Measurements from ENCODE around the gene PIK3R3. TPM values are rescaled to one million over a fixed set of nuclear protein-coding genes. Genes with fewer than 3 reads are reported as not detected.

The PIK3R3 gene
- total RNA-seq, 5 donors from 2014 or later (not counting 1 experiment from before 2014, with no cell fraction given), result 0.65 to 2.3 (median 1.1) TPM

GRCh38 chr1:46148318-46148717 lies 15.9 kb upstream of the PIK3R3 start:
- DNase-seq (no peak), ATAC-seq (replicated peaks in 1 of 4) (no peak)
- no peaks in the 10 kb centered on the region for H3K9me3 ChIP-seq
- Mint-ChIP-seq H3K27me3 (no peaks in the 10 kb centered on the region), H3K9me3 (no peaks in the 10 kb centered on the region), H3K4me1 (no peaks in the 10 kb centered on the region), H3K36me3 (no peaks in the 10 kb centered on the region), H3K27ac (no peak overlapping the region), H3K4me3 (no peak overlapping the region)
- H3K27me3 ChIP-seq (replicated peaks in 1 of 2; ENCODE audit: control insufficient read depth in 2 of 2, extremely low read depth in 1 of 2, insufficient read depth in 2 of 2, low read length in 1 of 2), result no peaks in the 10 kb centered on the region
- no peak overlapping the region for H3K27ac ChIP-seq (ENCODE audit: low read length)
- H3K4me3 ChIP-seq (ENCODE audit: control insufficient read depth in 1 of 2, extremely low read depth in 1 of 2, low read length in 1 of 2), result no peak overlapping the region
- ChIA-PET POLR2A (no interaction called here), CTCF (interaction anchor here in 1 of 2 donors (0.5 kb wide), 1 partner anchor 32 kb away, joined by 3 read pairs; no protein-coding TSS in a partner anchor)
- 44% methylated on average over 1 of the region's 2 CpGs for WGBS (ENCODE audit: insufficient coverage)
- H3K4me1 ChIP-seq (ENCODE audit: control insufficient read depth in 1 of 2, extremely low read depth in 1 of 2, insufficient read depth in 2 of 2, low read length in 2 of 2), result no peaks in the 10 kb centered on the region
- H3K36me3 ChIP-seq (ENCODE audit: control insufficient read depth in 2 of 2, extremely low read depth in 1 of 2, insufficient read depth in 1 of 2, low read length in 1 of 2), result no peaks in the 10 kb centered on the region

- H3K9me3 ChIP-seq, result no peaks in the 10 kb centered on the region
- H3K4me3 ChIP-seq (ENCODE audit: control insufficient read depth in 1 of 2, extremely low read depth in 1 of 2, low read length in 1 of 2), result no peak overlapping the region
- peaks cover 0 to 9% of the 10 kb centered on the region in 2 experiments for H3K27me3 ChIP-seq (replicated peaks in 1 of 2; ENCODE audit: control insufficient read depth in 2 of 2, extremely low read depth in 1 of 2, insufficient read depth in 2 of 2, low read length in 1 of 2)
- DNase-seq, result no peak
- Mint-ChIP-seq H3K27me3 (peaks cover 9 to 30% of the 10 kb centered on the region in 2 donors), H3K36me3 (no peaks in the 10 kb centered on the region), H3K4me1 (peaks cover 10 to 12% (median 12%) of the 10 kb centered on the region in 3 donors), H3K9me3 (no peaks in the 10 kb centered on the region), H3K4me3 (no peak overlapping the region), H3K27ac (no peak overlapping the region)
- H3K4me1 ChIP-seq (ENCODE audit: control insufficient read depth in 1 of 2, extremely low read depth in 1 of 2, insufficient read depth in 2 of 2, low read length in 2 of 2), result peaks cover 0 to 7% of the 10 kb centered on the region in 2 experiments
- H3K27ac ChIP-seq (ENCODE audit: low read length), result no peak overlapping the region
- no peaks in the 10 kb centered on the region for H3K36me3 ChIP-seq (ENCODE audit: control insufficient read depth in 2 of 2, extremely low read depth in 1 of 2, insufficient read depth in 1 of 2, low read length in 1 of 2)
- ChIA-PET CTCF (no interaction called here), POLR2A (interaction anchor here (0.5 to 0.6 kb wide), 2 partner anchors 13 to 691 kb away, joined by 3 to 5 read pairs; no protein-coding TSS in a partner anchor)
- WGBS (ENCODE audit: insufficient coverage), result no CpG with 5 or more reads among the region's 3 CpGs
- no peak for ATAC-seq (replicated peaks in 1 of 4)
These were observed 5.5 kb upstream of the PIK3R3 start for GRCh38 chr1:46137916-46138315.

GRCh38 chr1:46136711-46137110 lies 4.3 kb upstream of the PIK3R3 start:
- no peak overlapping the region for H3K27ac ChIP-seq (ENCODE audit: low read length)
- H3K27me3 ChIP-seq (replicated peaks in 1 of 2; ENCODE audit: control insufficient read depth in 2 of 2, extremely low read depth in 1 of 2, insufficient read depth in 2 of 2, low read length in 1 of 2), result peaks cover 0 to 21% of the 10 kb centered on the region in 2 experiments
- POLR2A ChIA-PET, result no interaction called here
- no peak for DNase-seq
- Mint-ChIP-seq H3K4me3 (no peak overlapping the region), H3K27me3 (peaks cover 18 to 35% of the 10 kb centered on the region in 2 donors), H3K36me3 (no peaks in the 10 kb centered on the region), H3K9me3 (no peaks in the 10 kb centered on the region), H3K27ac (no peak overlapping the region), H3K4me1 (peaks cover 17 to 24% (median 20%) of the 10 kb centered on the region in 3 donors)
- H3K36me3 ChIP-seq (ENCODE audit: control insufficient read depth in 2 of 2, extremely low read depth in 1 of 2, insufficient read depth in 1 of 2, low read length in 1 of 2), result no peaks in the 10 kb centered on the region
- CTCF ChIA-PET, result no interaction called here
- no peak for ATAC-seq (replicated peaks in 1 of 4)
- peaks cover 1 to 17% of the 10 kb centered on the region in 2 experiments for H3K4me1 ChIP-seq (ENCODE audit: control insufficient read depth in 1 of 2, extremely low read depth in 1 of 2, insufficient read depth in 2 of 2, low read length in 2 of 2)
- H3K4me3 ChIP-seq (ENCODE audit: control insufficient read depth in 1 of 2, extremely low read depth in 1 of 2, low read length in 1 of 2), result no peak overlapping the region
- no peaks in the 10 kb centered on the region for H3K9me3 ChIP-seq

- no peaks in the 10 kb centered on the region for H3K36me3 Mint-ChIP-seq
- H3K9me3 ChIP-seq, result no peaks in the 10 kb centered on the region
- H3K27me3 ChIP-seq (replicated peaks in 1 of 2; ENCODE audit: control insufficient read depth in 2 of 2, extremely low read depth in 1 of 2, insufficient read depth in 2 of 2, low read length in 1 of 2), result peaks cover 0 to 21% of the 10 kb centered on the region in 2 experiments
- H3K36me3 ChIP-seq (ENCODE audit: control insufficient read depth in 2 of 2, extremely low read depth in 1 of 2, insufficient read depth in 1 of 2, low read length in 1 of 2), result no peaks in the 10 kb centered on the region
- peaks cover 26 to 38% (median 29%) of the 10 kb centered on the region in 3 donors for H3K4me1 Mint-ChIP-seq
- no peak overlapping the region for H3K27ac Mint-ChIP-seq
- 100% methylated on average over 1 of the region's 3 CpGs for WGBS (ENCODE audit: insufficient coverage)
- H3K4me3 ChIP-seq (ENCODE audit: control insufficient read depth in 1 of 2, extremely low read depth in 1 of 2, low read length in 1 of 2), result no peak overlapping the region
- H3K4me3 Mint-ChIP-seq, result no peak overlapping the region
- ChIA-PET POLR2A (no interaction called here), CTCF (no interaction called here)
- peaks cover 28 to 45% of the 10 kb centered on the region in 2 donors for H3K27me3 Mint-ChIP-seq
- H3K4me1 ChIP-seq (ENCODE audit: control insufficient read depth in 1 of 2, extremely low read depth in 1 of 2, insufficient read depth in 2 of 2, low read length in 2 of 2), result peaks cover 6 to 19% of the 10 kb centered on the region in 2 experiments
- no peak overlapping the region for H3K27ac ChIP-seq (ENCODE audit: low read length)
- no peaks in the 10 kb centered on the region for H3K9me3 Mint-ChIP-seq
- DNase-seq, result no peak
- no peak for ATAC-seq (replicated peaks in 1 of 4)
These were observed 2.4 kb upstream of the PIK3R3 start for GRCh38 chr1:46134660-46135331.

- ChIA-PET POLR2A (no interaction called here), CTCF (no interaction called here)
- peaks cover 0 to 21% of the 10 kb centered on the region in 2 experiments for H3K27me3 ChIP-seq (replicated peaks in 1 of 2; ENCODE audit: control insufficient read depth in 2 of 2, extremely low read depth in 1 of 2, insufficient read depth in 2 of 2, low read length in 1 of 2)
- ATAC-seq (replicated peaks in 1 of 4) (no peak), DNase-seq (no peak)
- no peaks in the 10 kb centered on the region for H3K36me3 ChIP-seq (ENCODE audit: control insufficient read depth in 2 of 2, extremely low read depth in 1 of 2, insufficient read depth in 1 of 2, low read length in 1 of 2)
- Mint-ChIP-seq H3K27ac (no peak overlapping the region), H3K27me3 (peaks cover 31 to 48% of the 10 kb centered on the region in 2 donors), H3K4me3 (peak overlapping the region; percentile 89 to 95 (median 92)), H3K9me3 (no peaks in the 10 kb centered on the region), H3K36me3 (no peaks in the 10 kb centered on the region), H3K4me1 (peaks cover 26 to 38% (median 29%) of the 10 kb centered on the region in 3 donors)
- peaks cover 6 to 19% of the 10 kb centered on the region in 2 experiments for H3K4me1 ChIP-seq (ENCODE audit: control insufficient read depth in 1 of 2, extremely low read depth in 1 of 2, insufficient read depth in 2 of 2, low read length in 2 of 2)
- no peaks in the 10 kb centered on the region for H3K9me3 ChIP-seq
- no peak overlapping the region for H3K27ac ChIP-seq (ENCODE audit: low read length)
- H3K4me3 ChIP-seq (ENCODE audit: control insufficient read depth in 1 of 2, extremely low read depth in 1 of 2, low read length in 1 of 2), result peak overlapping the region in 1 of 2 donors; percentile 81
- WGBS (ENCODE audit: insufficient coverage), result no CpG with 5 or more reads among the region's 3 CpGs
These were observed 1.4 kb upstream of the PIK3R3 start for GRCh38 chr1:46133781-46134350.

GRCh38 chr1:46133181-46133658 lies 791 bp upstream of the PIK3R3 start:
- peak; percentile 16 to 47 (median 38) for ATAC-seq (replicated peaks in 1 of 4)
- Histone ChIP-seq H3K36me3 (ENCODE audit: control insufficient read depth in 2 of 2, extremely low read depth in 1 of 2, insufficient read depth in 1 of 2, low read length in 1 of 2) (no peaks in the 10 kb centered on the region), H3K9me3 (no peaks in the 10 kb centered on the region), H3K27me3 (replicated peaks in 1 of 2; ENCODE audit: control insufficient read depth in 2 of 2, extremely low read depth in 1 of 2, insufficient read depth in 2 of 2, low read length in 1 of 2) (peaks cover 0 to 27% of the 10 kb centered on the region in 2 experiments), H3K4me3 (ENCODE audit: control insufficient read depth in 1 of 2, extremely low read depth in 1 of 2, low read length in 1 of 2) (peak overlapping the region; percentile 81 to 92), H3K27ac (ENCODE audit: low read length) (peak overlapping the region; percentile 86), H3K4me1 (ENCODE audit: control insufficient read depth in 1 of 2, extremely low read depth in 1 of 2, insufficient read depth in 2 of 2, low read length in 2 of 2) (peaks cover 6 to 19% of the 10 kb centered on the region in 2 experiments)
- POLR2A ChIA-PET, result no interaction called here
- peak in 4 of 35 experiments; percentile 0 to 5 (median 2) for DNase-seq
- no peaks in the 10 kb centered on the region for H3K9me3 Mint-ChIP-seq
- peak overlapping the region; percentile 89 to 91 for H3K27ac Mint-ChIP-seq
- WGBS (ENCODE audit: insufficient coverage), result 1% methylated on average over 20 of the region's 22 CpGs
- peaks cover 35 to 48% of the 10 kb centered on the region in 2 donors for H3K27me3 Mint-ChIP-seq
- H3K4me3 Mint-ChIP-seq, result peak overlapping the region; percentile 89 to 95 (median 92)
- H3K36me3 Mint-ChIP-seq, result no peaks in the 10 kb centered on the region
- CTCF ChIA-PET, result no interaction called here
- peaks cover 26 to 38% (median 29%) of the 10 kb centered on the region in 3 donors for H3K4me1 Mint-ChIP-seq

All from T-cell (primary cell).